Loucy (cell line): Measurements from ENCODE around the gene LYRM2.

Experiments
- H2AFZ ChIP-seq: fragments of 200-600 bp; sonication (generic); 2 replicates; pipeline ENCODE4 v1.6.0; 2016; ENCODE audit warnings: antibody characterized with exemption, mild to moderate bottlenecking, low read length, moderate library complexity
- H3F3A ChIP-seq: fragments of 200-600 bp; 2 replicates; pipeline ENCODE4 v1.6.0; 2016; ENCODE audit warnings: antibody characterized with exemption, low read depth, mild to moderate bottlenecking
- H3K27me3 ChIP-seq: fragments of 200-600 bp; sonication (generic); 2 replicates; pipeline ENCODE4 v1.6.1; 2014; ENCODE audit warnings: low read length, mild to moderate bottlenecking; ENCODE audit not compliant: insufficient read depth, poor library complexity, severe bottlenecking
- H3K36me3 ChIP-seq: fragments of 200-600 bp; sonication (generic); 2 replicates; pipeline ENCODE4 v1.6.1; 2016; ENCODE audit warnings: low read length; ENCODE audit not compliant: insufficient read depth
- H3K4me1 ChIP-seq: fragments of 200-600 bp; sonication (generic); 2 replicates; pipeline ENCODE4 v1.5.1; 2014; ENCODE audit warnings: low read length, mild to moderate bottlenecking; ENCODE audit not compliant: insufficient read depth, poor library complexity, severe bottlenecking
- H3K4me2 ChIP-seq: fragments of 200-600 bp; sonication (generic); 2 replicates; pipeline ENCODE4 v1.6.0; 2014; ENCODE audit warnings: antibody characterized with exemption, low read length, low read depth, mild to moderate bottlenecking; ENCODE audit not compliant: poor library complexity, severe bottlenecking
- H3K4me3 ChIP-seq: fragments of 200-600 bp; sonication (generic); 2 replicates; pipeline ENCODE4 v1.5.1; 2014; ENCODE audit warnings: low read length, mild to moderate bottlenecking, mixed read lengths; ENCODE audit not compliant: poor library complexity, severe bottlenecking
- H3K79me2 ChIP-seq: fragments of 200-600 bp; sonication (generic); 2 replicates; pipeline ENCODE4 v1.6.1; 2014; ENCODE audit warnings: low read length; ENCODE audit not compliant: insufficient read depth
- H3K9ac ChIP-seq: fragments of 200-600 bp; sonication (generic); 2 replicates; pipeline ENCODE4 v1.6.0; 2014; ENCODE audit warnings: mild to moderate bottlenecking, low read depth, low read length, moderate library complexity; ENCODE audit not compliant: poor library complexity, severe bottlenecking
- H3K9me2 ChIP-seq: fragments of 200-600 bp; sonication (generic); replicated peaks from 2 replicates; pipeline ENCODE4 v1.6.1; 2016; ENCODE audit warnings: low read depth, low read length, mixed read lengths
- H3K9me3 ChIP-seq: fragments of 200-600 bp; sonication (generic); 2 replicates; pipeline ENCODE4 v1.6.1; 2014; ENCODE audit warnings: mild to moderate bottlenecking, antibody characterized with exemption, low read length, low read depth; ENCODE audit not compliant: insufficient read depth
- H4K20me1 ChIP-seq: fragments of 200-600 bp; sonication (generic); 2 replicates; pipeline ENCODE4 v1.6.0; 2014; ENCODE audit warnings: antibody characterized with exemption, low read length, mild to moderate bottlenecking; ENCODE audit not compliant: insufficient read depth, poor library complexity, severe bottlenecking
- CTCF ChIP-seq: fragments of 200-600 bp; sonication (generic); conservative IDR thresholded peaks from 2 replicates; pipeline ENCODE4 v1.5.1; 2014; ENCODE audit warnings: mild to moderate bottlenecking, antibody characterized with exemption, low read length
- EZH2phosphoT487 ChIP-seq: fragments of 200-600 bp; IDR thresholded peaks from 2 replicates; pipeline ENCODE4 v1.6.1; 2018; ENCODE audit warnings: antibody characterized with exemption, mild to moderate bottlenecking, moderate library complexity, borderline replicate concordance

The LYRM2 gene

GRCh38 chr6:89525786-89526562, 112.6 kb downstream of the LYRM2 start:
- Histone ChIP-seq H3K9ac (no peak overlapping the region), H3K4me1 (no peaks in the 10 kb centered on the region), H3K9me2 (no peaks in the 10 kb centered on the region), H4K20me1 (no peaks in the 10 kb centered on the region), H3K4me2 (no peak overlapping the region), H3K9me3 (no peaks in the 10 kb centered on the region), H3F3A (no peaks in the 10 kb centered on the region), H2AFZ (no peak overlapping the region), H3K36me3 (no peaks in the 10 kb centered on the region), H3K79me2 (no peaks in the 10 kb centered on the region), H3K4me3 (no peak overlapping the region), H3K27me3 (no peaks in the 10 kb centered on the region)
- TF ChIP-seq EZH2phosphoT487: no peak
- TF ChIP-seq CTCF: no peak

DNA sequence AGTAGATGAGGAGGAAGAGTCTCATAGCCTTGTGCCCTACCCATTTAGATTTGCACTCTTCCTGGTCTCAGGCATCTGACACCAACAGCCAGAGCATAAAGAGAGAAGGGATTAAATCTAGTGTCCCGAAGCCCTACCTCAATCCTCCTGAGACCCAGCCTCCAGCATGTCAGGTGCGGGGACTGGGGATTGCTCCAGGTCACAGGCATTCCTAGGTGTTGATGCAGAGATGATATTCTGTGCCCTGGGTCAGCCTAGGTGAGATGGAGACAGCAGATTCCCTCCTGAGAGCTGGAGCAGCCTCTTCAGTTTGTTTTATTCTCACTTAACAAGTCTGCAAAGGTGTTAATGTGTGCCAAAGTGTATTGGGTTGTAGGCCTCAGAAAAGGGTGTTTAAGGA, 115.8 kb downstream of the LYRM2 start:
- Histone ChIP-seq H4K20me1 (no peaks in the 10 kb centered on the region), H3K4me1 (no peaks in the 10 kb centered on the region), H2AFZ (no peak overlapping the region), H3K4me2 (no peak overlapping the region), H3K4me3 (no peak overlapping the region), H3K9ac (no peak overlapping the region), H3K9me2 (no peaks in the 10 kb centered on the region), H3F3A (no peaks in the 10 kb centered on the region), H3K36me3 (no peaks in the 10 kb centered on the region), H3K27me3 (no peaks in the 10 kb centered on the region), H3K79me2 (no peaks in the 10 kb centered on the region), H3K9me3 (no peaks in the 10 kb centered on the region)
- no peak for TF ChIP-seq EZH2phosphoT487
- TF ChIP-seq CTCF: no peak

DNA sequence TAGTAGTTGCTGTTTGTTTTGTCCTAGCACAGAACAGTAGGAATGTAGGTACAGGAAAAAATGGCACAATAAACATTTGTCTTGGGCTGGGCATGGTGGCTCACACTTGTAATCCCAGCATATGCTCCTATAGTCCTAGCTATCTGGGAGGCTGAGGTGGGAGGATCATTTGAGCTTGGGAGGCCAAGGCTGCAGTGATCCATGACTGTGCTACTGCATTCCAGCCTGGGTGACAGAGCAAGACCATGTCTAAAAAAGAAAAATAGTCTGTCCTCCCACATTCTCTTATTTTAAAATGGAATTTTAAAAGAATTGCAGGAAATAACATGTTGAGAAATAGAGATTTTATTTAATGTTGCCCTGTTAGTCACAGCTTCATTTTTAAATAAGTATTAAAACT, 117.8 kb downstream of the LYRM2 start:
- TF ChIP-seq CTCF (no peak), EZH2phosphoT487 (no peak)
- Histone ChIP-seq H3K9me3 (no peaks in the 10 kb centered on the region), H3K4me1 (no peaks in the 10 kb centered on the region), H4K20me1 (no peaks in the 10 kb centered on the region), H3K36me3 (no peaks in the 10 kb centered on the region), H3K9me2 (no peaks in the 10 kb centered on the region), H3K4me3 (no peak overlapping the region), H3K9ac (no peak overlapping the region), H3K79me2 (no peaks in the 10 kb centered on the region), H2AFZ (no peak overlapping the region), H3F3A (no peaks in the 10 kb centered on the region), H3K27me3 (no peaks in the 10 kb centered on the region), H3K4me2 (no peak overlapping the region)
